Activated T-helper 2 cell treated with anti-CD3 and anti-CD28 coated beads, Interferon-gamma antibody, Interleukin-2, Interleukin-4, amounts not matched to agents 10 μg/mL and 5 μg/mL and 100 μg/mL, durations not matched to agents 14 hours and 24 hours and 36 hours (primary cell): ENCODE results near the gene NFXL1. TPM values are rescaled to one million over a fixed set of nuclear protein-coding genes. Genes with fewer than 3 reads are reported as not detected.

Experiments
- DNase-seq: peaks from one replicate; pipeline ENCODE4 v3.0.0; 2021; ENCODE audit warnings: low spot score
- H3K27ac Mint-ChIP-seq: one replicate; pipeline ENCODE4 v1.8.0; 2021; ENCODE audit warnings: mixed read lengths
- H3K27me3 Mint-ChIP-seq: one replicate; pipeline ENCODE4 v1.8.0; 2021; ENCODE audit warnings: low read depth, mixed read lengths
- H3K36me3 Mint-ChIP-seq: one replicate; pipeline ENCODE4 v1.8.0; 2021; ENCODE audit warnings: low read depth, mixed read lengths
- H3K4me1 Mint-ChIP-seq: one replicate; pipeline ENCODE4 v1.8.0; 2021; ENCODE audit warnings: low read depth, mixed read lengths
- H3K4me3 Mint-ChIP-seq: one replicate; pipeline ENCODE4 v1.8.0; 2021; ENCODE audit warnings: low read depth, mild to moderate bottlenecking, moderate library complexity, mixed read lengths
- H3K9me3 Mint-ChIP-seq: one replicate; pipeline ENCODE4 v1.8.0; 2021; ENCODE audit warnings: mixed read lengths
- intact Hi-C: fragments of 100-400 bp; cut with micrococcal nuclease; formaldehyde crosslinking; loops from one replicate; pipeline ENCODE4 v1.15.1; 2023
- total RNA-seq: library from RNA; stranded (reverse); gene quantifications from 2 replicates; pipeline ENCODE4 v1.2.3, GENCODE V29; 2022

The NFXL1 gene
- total RNA-seq, 1 donor from 2014 or later, result 11.9 TPM

DNA sequence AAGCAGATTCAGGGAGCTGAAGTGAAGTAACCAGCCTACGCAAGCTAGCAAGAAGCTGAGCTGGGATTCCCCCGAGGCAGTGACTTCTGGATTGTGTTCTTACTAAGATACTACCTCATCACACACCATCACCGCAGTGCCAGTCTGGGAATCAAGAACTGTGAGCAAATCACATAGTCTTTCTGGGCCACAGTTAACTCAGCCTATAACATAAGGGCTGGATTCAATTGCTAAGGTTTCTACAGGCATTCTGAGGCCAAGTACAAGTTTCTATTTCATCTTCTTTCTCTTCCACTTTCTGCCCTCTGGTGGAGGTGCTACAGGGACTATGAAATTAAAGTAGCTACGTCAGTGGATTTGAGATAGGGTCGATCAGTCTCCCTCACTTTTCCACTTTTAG is 75.1 kb downstream of the NFXL1 start:
- Mint-ChIP-seq H3K9me3 (no peaks in the 10 kb centered on the region), H3K36me3 (peaks cover 14% of the 10 kb centered on the region), H3K27ac (no peak overlapping the region), H3K4me3 (no peak overlapping the region), H3K4me1 (peaks cover 23% of the 10 kb centered on the region), H3K27me3 (peaks cover 31% of the 10 kb centered on the region)
- no peak for DNase-seq
- intact Hi-C loops, result loop anchor here (1.0 to 10.0 kb wide), 8 partner anchors 35 to 506 kb away; partner anchors contain the start of genes NFXL1 and SLAIN2

DNA sequence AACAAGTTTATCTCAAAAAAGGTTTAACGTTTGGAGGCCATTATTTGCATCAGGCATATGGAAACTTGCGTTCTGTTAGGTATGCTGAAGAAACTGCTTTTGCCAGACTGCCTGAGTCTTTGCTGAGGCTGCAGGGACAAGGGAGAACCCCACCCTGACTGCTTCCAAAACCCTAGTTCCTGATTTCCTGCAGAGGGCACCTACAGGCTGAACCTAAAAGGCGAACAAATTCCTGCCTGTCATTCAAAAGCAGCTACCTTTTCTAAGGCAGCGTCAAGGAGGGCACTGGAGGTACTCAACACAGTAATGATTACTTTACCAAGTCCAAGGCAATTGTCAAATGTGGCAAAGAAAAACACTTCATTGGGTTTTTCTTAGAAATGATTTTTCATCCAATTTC is 75.9 kb downstream of the NFXL1 start:
- Mint-ChIP-seq H3K27me3 (peaks cover 38% of the 10 kb centered on the region), H3K27ac (no peak overlapping the region), H3K36me3 (peaks cover 6% of the 10 kb centered on the region), H3K4me3 (no peak overlapping the region), H3K4me1 (peaks cover 23% of the 10 kb centered on the region), H3K9me3 (peaks cover under 1% of the 10 kb centered on the region)
- intact Hi-C loops, result loop anchor here (2.0 to 10.0 kb wide), 6 partner anchors 76 to 506 kb away; partner anchors contain the start of genes NFXL1 and SLAIN2
- no peak for DNase-seq

DNA sequence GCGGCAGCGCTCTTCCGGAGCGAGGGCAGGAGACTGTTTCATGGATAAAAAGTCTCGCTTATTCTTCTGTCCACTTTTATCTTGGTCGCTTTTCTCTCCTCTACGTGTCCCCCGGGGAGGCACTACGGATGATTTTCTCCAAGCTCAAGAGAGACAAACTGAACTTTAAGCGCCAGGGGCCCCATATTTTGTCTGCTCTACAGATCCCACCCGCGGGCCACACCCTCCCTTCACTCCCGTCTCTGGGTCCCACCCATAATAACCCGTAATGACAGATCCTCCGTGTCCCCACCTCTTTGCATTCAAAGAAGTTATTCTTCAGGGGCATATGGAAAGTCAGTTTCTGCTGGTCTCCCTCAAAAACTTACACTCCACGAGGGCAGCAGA is 76.5 kb downstream of the NFXL1 start, which contains the start of gene CORIN:
CORIN (minus strand) TSS at position 160 of the 387 bp plus-strand sequence; CDS start at position 42, 118 bp downstream.
- peaks cover 6% of the 10 kb centered on the region for H3K9me3 Mint-ChIP-seq
- H3K27ac Mint-ChIP-seq, result no peak within 1 kb of the TSS
- intact Hi-C loops, result loop anchor here (2.0 to 10.0 kb wide), 6 partner anchors 77 to 507 kb away; partner anchors contain the start of genes NFXL1 and SLAIN2
- H3K4me3 Mint-ChIP-seq, result peak within 1 kb of the TSS; percentile 79
- no peak for DNase-seq
- H3K27me3 Mint-ChIP-seq, result peaks cover 43% of the 10 kb centered on the region
- peaks cover 23% of the 10 kb centered on the region for H3K4me1 Mint-ChIP-seq
- peaks cover 5% of the 10 kb centered on the region for H3K36me3 Mint-ChIP-seq

DNA sequence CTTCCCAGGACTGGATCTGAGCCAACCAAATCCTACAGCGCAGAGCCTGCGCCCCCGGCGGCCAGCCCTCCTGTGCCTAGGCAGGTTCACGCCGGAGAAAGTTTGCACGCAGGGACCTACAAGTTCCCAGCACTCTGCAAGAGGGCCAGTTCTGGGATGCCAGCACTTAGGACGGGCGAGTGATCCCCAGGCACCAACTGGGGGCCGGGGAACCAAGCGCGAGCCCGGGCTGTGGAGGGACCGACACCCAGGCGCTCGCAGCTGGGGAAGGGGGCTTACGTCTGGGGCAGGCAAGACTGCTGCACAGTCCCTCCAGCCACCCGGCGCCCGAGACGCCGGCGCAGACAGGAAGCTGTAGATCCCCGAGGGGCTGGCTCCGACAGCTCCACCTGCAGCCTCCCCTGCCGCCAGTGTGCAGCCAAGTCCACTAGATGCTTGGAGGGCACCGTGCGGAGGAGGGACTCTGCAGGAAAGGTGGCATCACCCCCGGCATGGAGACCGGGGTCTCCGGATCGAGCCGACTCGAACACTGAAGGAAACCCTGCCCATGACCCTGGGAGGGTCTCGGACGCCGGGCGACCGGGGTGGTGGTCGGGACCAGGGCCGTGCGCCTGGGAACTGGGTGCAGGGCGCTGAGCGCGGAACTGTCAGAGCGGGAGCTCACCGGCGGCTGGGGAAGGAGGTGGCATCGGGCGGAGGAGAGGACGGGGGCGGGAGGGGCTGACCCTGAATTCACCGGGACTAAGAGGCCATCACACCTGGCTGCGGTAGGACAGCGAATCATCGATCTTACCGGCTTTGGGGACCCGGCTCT is 77.1 kb downstream of the NFXL1 start:
- no peak for DNase-seq
- Mint-ChIP-seq H3K27ac (no peak overlapping the region), H3K4me1 (peaks cover 23% of the 10 kb centered on the region), H3K36me3 (peaks cover under 1% of the 10 kb centered on the region), H3K4me3 (peak overlapping the region; percentile 79), H3K9me3 (peaks cover 11% of the 10 kb centered on the region), H3K27me3 (peaks cover 44% of the 10 kb centered on the region)
- intact Hi-C loops, result loop anchor here (5.0 to 10.0 kb wide), 5 partner anchors 90 to 508 kb away; partner anchors contain the start of gene SLAIN2

DNA sequence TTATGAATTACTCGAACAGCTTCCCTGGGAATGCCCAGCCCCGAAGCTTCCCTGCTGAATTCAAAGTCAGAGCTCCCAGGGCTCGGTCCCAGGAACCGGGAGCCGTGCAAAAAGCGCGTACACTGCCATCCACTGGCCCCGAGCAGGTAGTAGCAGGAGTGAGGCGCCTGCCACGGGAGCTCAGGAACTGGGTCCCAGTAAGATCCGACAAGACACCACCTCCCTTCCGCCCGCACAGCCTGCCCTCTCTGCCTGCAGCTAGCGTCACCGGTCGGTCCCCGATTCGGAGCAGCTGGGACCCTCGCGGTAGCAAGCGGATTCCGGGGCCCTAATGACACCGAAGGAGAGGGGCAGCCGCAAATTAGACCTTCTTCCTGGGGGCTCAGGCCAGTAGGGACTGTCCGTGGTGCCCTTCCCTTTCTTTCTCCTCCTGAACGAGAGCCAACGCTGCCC is 77.7 kb downstream of the NFXL1 start:
- Mint-ChIP-seq H3K4me1 (peaks cover 23% of the 10 kb centered on the region), H3K27me3 (peaks cover 44% of the 10 kb centered on the region), H3K27ac (no peak overlapping the region), H3K36me3 (no peaks in the 10 kb centered on the region), H3K9me3 (peaks cover 11% of the 10 kb centered on the region), H3K4me3 (peak overlapping the region; percentile 79)
- intact Hi-C loops, result loop anchor here (5.0 to 10.0 kb wide), 5 partner anchors 91 to 508 kb away; partner anchors contain the start of gene SLAIN2
- peak; percentile 22 for DNase-seq

DNA sequence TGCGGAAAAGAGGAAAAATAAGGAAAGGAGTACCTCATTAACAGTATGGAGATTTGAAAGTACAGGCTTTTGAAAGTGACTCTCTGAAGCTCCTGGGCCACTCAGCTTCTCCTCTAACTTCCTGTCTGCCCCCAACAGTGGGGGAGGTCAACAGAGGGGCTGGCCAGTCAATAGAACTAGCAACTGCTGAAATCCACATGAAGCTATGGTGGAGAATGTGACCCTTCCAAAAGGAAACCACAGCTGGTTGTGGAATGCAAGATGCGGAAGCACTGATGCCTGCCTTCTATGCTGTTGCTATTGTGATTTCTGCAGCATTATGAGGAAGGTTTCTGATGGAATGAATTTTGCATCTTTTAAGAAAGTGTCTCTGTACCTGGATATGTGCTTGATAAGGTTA is 78.9 kb downstream of the NFXL1 start:
- Mint-ChIP-seq H3K4me1 (peaks cover 27% of the 10 kb centered on the region), H3K36me3 (no peaks in the 10 kb centered on the region), H3K27ac (no peak overlapping the region), H3K27me3 (peaks cover 44% of the 10 kb centered on the region), H3K9me3 (peaks cover 11% of the 10 kb centered on the region), H3K4me3 (no peak overlapping the region)
- intact Hi-C loops, result loop anchor here (5.0 to 10.0 kb wide), 5 partner anchors 92 to 509 kb away; partner anchors contain the start of gene SLAIN2
- no peak for DNase-seq

DNA sequence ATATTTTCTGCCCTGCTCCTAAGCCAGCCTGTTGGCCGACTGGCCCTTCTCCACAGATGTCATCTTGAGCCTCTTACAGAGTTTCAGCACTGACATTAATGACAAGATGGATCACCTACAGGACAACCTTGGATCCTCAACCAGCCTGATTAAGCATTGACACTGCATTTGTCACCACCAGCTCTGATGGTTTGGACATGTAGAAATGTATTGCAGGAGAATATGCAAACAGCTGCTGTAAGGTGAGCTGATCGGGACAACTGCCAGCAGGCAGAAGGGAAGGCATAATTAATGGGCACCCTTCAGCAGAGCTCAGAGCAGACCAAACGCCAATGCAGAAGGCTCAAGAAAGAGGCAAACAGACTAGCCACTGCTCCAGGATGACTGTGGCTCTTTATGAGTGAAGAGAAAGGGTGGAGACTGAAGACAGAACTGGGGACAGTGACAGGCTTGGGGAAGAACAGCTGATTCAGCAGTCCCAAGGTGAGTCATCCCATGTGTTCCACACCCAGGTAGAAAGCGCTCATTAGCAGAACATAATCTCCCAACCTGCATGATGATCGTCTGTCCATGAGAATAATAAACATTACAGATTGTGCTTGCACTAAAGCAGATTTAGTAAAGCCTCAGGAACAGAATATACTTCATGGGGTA is 83.2 kb downstream of the NFXL1 start:
- Mint-ChIP-seq H3K9me3 (peaks cover 11% of the 10 kb centered on the region), H3K4me3 (no peak overlapping the region), H3K36me3 (no peaks in the 10 kb centered on the region), H3K27me3 (peaks cover 32% of the 10 kb centered on the region), H3K4me1 (peaks cover 19% of the 10 kb centered on the region), H3K27ac (no peak overlapping the region)
- intact Hi-C loops, result loop anchor here (10.0 kb wide), 2 partner anchors 274 to 514 kb away; partner anchors contain the start of gene SLAIN2
- no peak for DNase-seq

DNA sequence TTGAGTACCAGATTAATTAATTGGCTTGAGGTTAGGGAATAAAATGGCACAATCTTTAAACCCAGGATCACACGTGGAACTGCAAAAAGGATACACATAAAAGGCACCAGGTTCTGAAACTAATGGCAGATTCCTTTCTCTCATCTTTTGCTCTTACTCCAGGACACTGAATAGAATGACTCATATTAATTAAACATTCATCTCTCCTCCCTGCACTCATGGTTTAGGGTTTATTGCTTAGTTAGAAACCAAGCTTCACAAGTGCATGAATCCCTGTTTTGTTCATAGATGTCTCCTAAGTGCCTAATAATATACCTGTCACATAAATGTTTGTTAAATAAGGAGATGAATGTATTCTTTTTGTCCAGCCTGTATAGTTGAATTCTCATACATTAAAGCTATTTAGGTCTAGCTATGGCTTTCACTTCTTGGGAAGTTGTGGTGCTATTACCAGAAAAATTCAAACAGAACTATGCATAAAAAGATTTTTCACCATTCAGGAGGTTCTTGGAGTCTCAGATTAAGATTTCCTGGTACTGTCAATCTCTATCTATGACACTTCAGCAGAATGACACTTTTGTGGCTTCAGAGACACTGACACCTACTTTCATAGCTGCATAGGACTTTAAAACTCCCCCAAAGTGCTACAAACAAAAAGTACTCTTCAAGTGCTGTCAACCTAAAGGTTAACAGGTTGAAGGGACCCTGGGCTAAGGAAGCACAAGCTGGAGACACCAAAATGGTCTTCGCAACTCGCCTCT is 83.9 kb downstream of the NFXL1 start:
- H3K4me3 Mint-ChIP-seq, result no peak overlapping the region
- no peak for DNase-seq
- peaks cover 15% of the 10 kb centered on the region for H3K4me1 Mint-ChIP-seq
- no peaks in the 10 kb centered on the region for H3K36me3 Mint-ChIP-seq
- intact Hi-C loops, result loop anchor here (10.0 kb wide), 2 partner anchors 274 to 514 kb away; partner anchors contain the start of gene SLAIN2
- H3K27me3 Mint-ChIP-seq, result peaks cover 28% of the 10 kb centered on the region
- peaks cover 11% of the 10 kb centered on the region for H3K9me3 Mint-ChIP-seq
- no peak overlapping the region for H3K27ac Mint-ChIP-seq

DNA sequence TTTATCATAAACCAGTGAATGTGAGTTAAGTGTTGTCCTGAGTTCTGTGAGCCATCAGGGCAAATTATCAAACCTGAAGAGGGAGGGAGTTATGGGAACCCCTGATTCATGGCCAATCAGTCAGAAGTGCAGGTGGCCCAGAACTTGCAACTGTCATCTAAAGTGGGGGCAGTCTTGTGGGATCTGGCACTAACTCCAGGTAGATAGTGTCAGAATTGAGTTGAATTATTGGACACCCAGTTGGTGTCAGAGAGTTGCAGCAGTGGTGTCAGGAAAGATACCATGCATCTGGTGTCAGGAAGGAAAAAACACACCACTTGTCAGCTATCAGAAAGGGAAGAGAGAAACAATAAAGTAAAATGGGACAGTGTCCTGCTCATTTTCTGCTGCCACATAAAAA is 84.9 kb downstream of the NFXL1 start:
- H3K27ac Mint-ChIP-seq, result no peak overlapping the region
- H3K27me3 Mint-ChIP-seq, result peaks cover 23% of the 10 kb centered on the region
- no peak for DNase-seq
- no peaks in the 10 kb centered on the region for H3K36me3 Mint-ChIP-seq
- intact Hi-C loops, result no loop called here
- H3K9me3 Mint-ChIP-seq, result peaks cover 11% of the 10 kb centered on the region
- no peak overlapping the region for H3K4me3 Mint-ChIP-seq
- peaks cover 15% of the 10 kb centered on the region for H3K4me1 Mint-ChIP-seq

DNA sequence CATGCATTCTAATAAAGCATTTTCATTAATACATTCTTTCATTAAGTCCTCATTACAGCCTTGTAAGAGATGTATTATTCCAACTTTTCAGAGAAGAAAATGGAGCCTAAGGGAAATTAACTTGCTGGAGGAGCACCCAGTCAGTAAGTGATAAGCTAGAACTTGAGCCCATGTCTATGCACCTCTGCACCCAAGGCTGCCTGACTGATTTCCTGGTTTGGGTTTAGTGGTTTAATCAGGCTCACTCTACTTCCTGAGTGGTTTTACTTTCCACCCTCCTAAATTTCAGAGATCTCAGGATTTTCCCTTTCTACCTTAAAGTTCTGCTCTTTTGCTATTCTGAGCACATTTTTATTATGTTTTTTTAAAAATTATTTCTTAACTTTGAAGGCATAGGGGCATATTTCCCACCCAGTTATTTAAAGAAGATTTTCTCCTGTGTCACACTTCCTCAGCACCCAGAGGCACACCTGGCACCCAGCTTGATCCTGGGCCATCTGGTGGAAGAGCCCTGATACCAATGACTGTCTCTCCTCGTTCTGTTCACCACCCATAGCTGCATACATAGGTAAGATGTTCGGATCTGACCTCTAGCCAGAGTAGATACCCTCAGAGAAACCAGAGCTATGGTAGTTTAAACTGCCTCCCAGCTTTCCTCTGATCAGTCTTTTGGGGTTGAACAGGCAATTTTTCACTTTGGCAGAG is 86.9 kb downstream of the NFXL1 start:
- no peak overlapping the region for H3K27ac Mint-ChIP-seq
- H3K4me1 Mint-ChIP-seq, result peaks cover 15% of the 10 kb centered on the region
- no peaks in the 10 kb centered on the region for H3K36me3 Mint-ChIP-seq
- H3K9me3 Mint-ChIP-seq, result peaks cover 1% of the 10 kb centered on the region
- no peak overlapping the region for H3K4me3 Mint-ChIP-seq
- DNase-seq, result no peak
- intact Hi-C loops, result no loop called here
- peaks cover 11% of the 10 kb centered on the region for H3K27me3 Mint-ChIP-seq

DNA sequence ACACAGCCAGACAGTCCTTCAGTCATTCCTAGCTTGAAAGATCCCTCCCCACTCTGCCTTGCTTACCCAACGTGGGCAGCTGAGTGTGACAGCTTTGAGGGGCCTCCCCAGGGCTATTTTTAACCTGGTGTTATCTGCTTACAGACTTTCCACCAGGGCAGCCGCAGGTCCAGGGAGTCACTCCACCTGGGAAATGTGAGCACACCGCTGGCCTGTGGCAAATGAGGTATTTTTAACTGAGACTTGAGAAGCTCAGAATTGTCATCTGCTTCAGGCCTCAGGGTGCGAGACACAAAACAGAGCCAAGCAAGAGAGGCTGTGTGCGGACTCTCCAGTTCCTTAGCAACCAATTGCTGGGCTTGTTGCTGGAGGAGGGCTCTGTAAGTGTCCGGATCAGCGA is 89.5 kb downstream of the NFXL1 start:
- H3K9me3 Mint-ChIP-seq, result no peaks in the 10 kb centered on the region
- peaks cover 8% of the 10 kb centered on the region for H3K4me1 Mint-ChIP-seq
- DNase-seq, result no peak
- H3K36me3 Mint-ChIP-seq, result no peaks in the 10 kb centered on the region
- H3K4me3 Mint-ChIP-seq, result no peak overlapping the region
- H3K27me3 Mint-ChIP-seq, result peaks cover 16% of the 10 kb centered on the region
- H3K27ac Mint-ChIP-seq, result no peak overlapping the region
- intact Hi-C loops, result no loop called here

DNA sequence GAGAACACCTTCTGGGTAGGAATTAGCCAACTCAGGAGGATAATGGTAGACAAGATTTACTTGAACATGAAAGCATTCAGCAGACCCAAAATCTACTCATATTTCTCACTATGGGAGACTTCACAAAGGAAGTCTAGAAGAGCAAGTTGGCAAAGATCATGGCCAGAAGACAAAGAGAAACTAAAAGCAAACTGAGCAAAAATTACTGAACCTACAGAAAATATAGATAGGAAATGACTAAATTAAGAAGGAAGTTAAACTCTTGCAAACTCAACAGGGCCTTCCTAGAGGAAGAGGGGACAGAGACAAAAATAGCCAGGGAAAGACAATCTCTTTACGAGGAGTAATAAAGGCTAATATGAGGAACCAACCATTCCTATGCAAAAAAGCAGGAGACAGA is 95.2 kb downstream of the NFXL1 start:
- intact Hi-C loops, result no loop called here
- H3K36me3 Mint-ChIP-seq, result no peaks in the 10 kb centered on the region

More for the DNA sequence above, 95.2 kb downstream of the NFXL1 start:
- H3K27me3 Mint-ChIP-seq, result peaks cover 20% of the 10 kb centered on the region
- no peak overlapping the region for H3K27ac Mint-ChIP-seq
- no peak for DNase-seq
- no peak overlapping the region for H3K4me3 Mint-ChIP-seq
- H3K4me1 Mint-ChIP-seq, result peaks cover 5% of the 10 kb centered on the region
- no peaks in the 10 kb centered on the region for H3K9me3 Mint-ChIP-seq
